Upper lobe of left lung (tissue), 4 donors: ENCODE measurements around the gene PLPP6.
A peak's percentile ranks its signal among the peaks of the same experiment; 100 is the strongest.

Experiments
- CTCF ChIP-seq, 6 experiments: fragments of 450-650 bp in 4 of 6; fragments of 200-600 bp in 2 of 6; sonication (generic) in 2 of 6; IDR thresholded peaks; one replicate each; pipeline ENCODE4 v1.5.1; 2016 to 2019; ENCODE audit warnings: antibody characterized with exemption in 6 of 6
- POLR2A ChIP-seq, 4 donors: fragments of 450-650 bp; IDR thresholded peaks; one replicate each; pipeline ENCODE4 v1.5.1; 2016 to 2017; ENCODE audit warnings: antibody characterized with exemption in 4 of 4, mild to moderate bottlenecking in 2 of 4
- POLR2AphosphoS5 ChIP-seq, 2 donors: sonication (generic); formaldehyde crosslinking; IDR thresholded peaks; one replicate each; pipeline ENCODE4 v1.5.1; 2017; ENCODE audit warnings: antibody characterized with exemption in 2 of 2

DNA sequence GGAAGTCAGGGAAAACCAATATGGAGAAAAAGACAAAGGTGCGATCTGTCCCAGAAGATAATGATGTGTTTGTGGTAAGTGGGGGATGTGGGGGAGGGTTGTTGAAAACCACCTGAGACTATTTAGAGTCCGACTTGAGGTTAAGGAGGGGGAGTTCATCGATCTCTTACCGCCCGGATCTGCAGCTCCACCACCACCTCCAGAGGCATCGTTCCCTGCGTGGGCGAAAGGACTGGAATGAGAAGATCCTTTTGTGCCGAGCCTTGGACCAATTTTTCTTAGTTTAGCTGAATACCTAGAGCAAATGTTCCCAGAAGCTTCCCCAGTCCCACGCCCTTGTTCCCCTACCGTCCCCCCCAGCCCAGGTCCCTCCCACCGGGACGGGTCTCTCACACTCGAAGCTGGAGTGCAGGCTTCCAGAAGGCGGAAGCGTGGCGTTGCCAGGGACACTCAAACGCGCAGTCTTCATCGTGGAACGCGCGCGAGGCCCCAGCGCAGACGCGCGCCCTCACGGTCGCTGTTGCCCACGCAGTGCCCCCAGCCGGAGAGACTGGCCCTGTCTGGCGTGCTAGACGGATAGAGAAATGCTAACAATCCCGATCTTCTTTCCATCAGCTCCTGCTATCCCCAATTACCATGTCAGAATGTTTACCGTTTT is 4.1 kb downstream of the PLPP6 start, which contains the start of gene SPATA6L:
- TF ChIP-seq CTCF (IDR thresholded peaks at IDR 0.05) (peak in 1 of 6 experiments; percentile 6), POLR2AphosphoS5 (IDR thresholded peaks at IDR 0.05) (peak in 1 of 2 donors; percentile 85), POLR2A (IDR thresholded peaks at IDR 0.05) (peak in 3 of 4 donors; percentile 37 to 72 (median 54))
